ENCODE measurements around the gene UBE2L3. TPM values are rescaled to one million over a fixed set of nuclear protein-coding genes. Genes with fewer than 3 reads are reported as not detected.

UBE2L3 gene
- total and polyA plus RNA-seq, 2 of the 13 experiments (the other 11 are each of a cell fraction or from before 2014, with no cell fraction given), result 30.2 to 58.1 TPM

GRCh38 chr22:21641417-21641788 lies 73.9 kb downstream of the UBE2L3 start (continued):
- TF ChIP-seq RBM22 (optimal IDR thresholded peaks at IDR 0.05; ENCODE audit: low read length), result peak; percentile 59
- TF ChIP-seq ZNF691 (CRISPR knock-in tag; IDR thresholded peaks at IDR 0.05; ENCODE audit: borderline replicate concordance, low read depth), result peak; percentile 1; the same call in 1 of the 2 replicates
- TF ChIP-seq U2AF1 (optimal IDR thresholded peaks at IDR 0.05; ENCODE audit: low read depth, low read length), result no peak
- no peak for TF ChIP-seq TRIM24 (CRISPR knock-in tag; IDR thresholded peaks at IDR 0.05)
- no peak for TF ChIP-seq SOX6 (IDR thresholded peaks at IDR 0.05)
- TF ChIP-seq SOX6 (CRISPR knock-in tag; IDR thresholded peaks at IDR 0.05), result peak; percentile 46; the same call in 1 of the 2 replicates
- 0 out of 2 replicates have a peak, but pooled peaks have one; percentile 9 for TF ChIP-seq RAD21 (CRISPR knock-in tag; IDR thresholded peaks at IDR 0.05)
- TF ChIP-seq HOXA3 (CRISPR knock-in tag; IDR thresholded peaks at IDR 0.05), result 0 out of 2 replicates have a peak, but pooled peaks have one; percentile 0
- peak; percentile 20 for TF ChIP-seq XRCC5 (optimal IDR thresholded peaks at IDR 0.05; ENCODE audit: low read length)
- peak; percentile 82 for TF ChIP-seq CTCF (CRISPR knock-in tag; IDR thresholded peaks at IDR 0.05)
